Heart left ventricle (tissue), 13 donors: ENCODE data around the gene TAPBP.

ENCODE experiments used
- POLR2A ChIP-seq, 2 donors: fragments of 450-650 bp; IDR thresholded peaks; one replicate each; pipeline ENCODE4 v1.6.1; 2017; ENCODE audit warnings: antibody characterized with exemption in 2 of 2, mild to moderate bottlenecking in 2 of 2, moderate library complexity in 2 of 2
- TF ChIP-seq, protein P1 (sequence below), 12 donors: fragments of 200-600 bp; sonication (generic) in 4 of 12; IDR thresholded peaks; one replicate each; pipeline versions ENCODE4 v1.5.0 to v1.8.0; 2018 to 2022; ENCODE audit warnings: antibody characterized with exemption in 12 of 12, mild to moderate bottlenecking in 5 of 12
- donor health status: ischemic (EF 13 %, LVEDD 7.1; RV severe dilation, severe dysfunction).
- donor health status: DM: no; HTN: yes; CAD: no.
- donor health status: DM: no; HTN: no; CAD: no.
- donor health status: ischemic (EF 25% LVEDD 6.9; RV normal size, moderate dysfunction).
- donor health status: ischemic (EF 25% LVEDD 5.7; RV mildly dilated, moderate dysfunction).
- donor health status: ischemic (EF 35%, LVEDD 5.7; RV mildly dilated, moderate dysfunction).
- donor health status: nonischemic (EF 11% LVEDD 7.7; RV severe dilation, severe dysfunction).
- donor health status: DM: yes; HTN: yes; CAD: no.
- donor health status: PGD.
- donor health status: ischemic (EF 29% LVEDD 5.4; RV normal size, mild dysfunction).
- donor health status: nonischemic (EF 23%, LVEDD 6.1; RV moderate dilation, normal function).

GRCh38 chr6:33294086-33294823 is 19.6 kb downstream of the TAPBP start:
- TF ChIP-seq, protein P1, sequence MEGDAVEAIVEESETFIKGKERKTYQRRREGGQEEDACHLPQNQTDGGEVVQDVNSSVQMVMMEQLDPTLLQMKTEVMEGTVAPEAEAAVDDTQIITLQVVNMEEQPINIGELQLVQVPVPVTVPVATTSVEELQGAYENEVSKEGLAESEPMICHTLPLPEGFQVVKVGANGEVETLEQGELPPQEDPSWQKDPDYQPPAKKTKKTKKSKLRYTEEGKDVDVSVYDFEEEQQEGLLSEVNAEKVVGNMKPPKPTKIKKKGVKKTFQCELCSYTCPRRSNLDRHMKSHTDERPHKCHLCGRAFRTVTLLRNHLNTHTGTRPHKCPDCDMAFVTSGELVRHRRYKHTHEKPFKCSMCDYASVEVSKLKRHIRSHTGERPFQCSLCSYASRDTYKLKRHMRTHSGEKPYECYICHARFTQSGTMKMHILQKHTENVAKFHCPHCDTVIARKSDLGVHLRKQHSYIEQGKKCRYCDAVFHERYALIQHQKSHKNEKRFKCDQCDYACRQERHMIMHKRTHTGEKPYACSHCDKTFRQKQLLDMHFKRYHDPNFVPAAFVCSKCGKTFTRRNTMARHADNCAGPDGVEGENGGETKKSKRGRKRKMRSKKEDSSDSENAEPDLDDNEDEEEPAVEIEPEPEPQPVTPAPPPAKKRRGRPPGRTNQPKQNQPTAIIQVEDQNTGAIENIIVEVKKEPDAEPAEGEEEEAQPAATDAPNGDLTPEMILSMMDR (IDR thresholded peaks at IDR 0.05) = no peak
- TF ChIP-seq POLR2A (IDR thresholded peaks at IDR 0.05) = no peak
